HEK293 (cell line): ENCODE results near the gene IFITM1.

Source experiments
- ATF2 ChIP-seq: fragments of 450-650 bp; formaldehyde crosslinking; IDR thresholded peaks from 2 replicates; pipeline ENCODE4 v1.5.1; 2016; ENCODE audit warnings: missing biosample characterization, missing genetic modification characterization, low read depth
- CTCF ChIP-seq: fragments of 450-650 bp; formaldehyde crosslinking; IDR thresholded peaks from 2 replicates; pipeline ENCODE4 v1.5.1; 2016; ENCODE audit warnings: missing biosample characterization, missing genetic modification characterization
- REST ChIP-seq: fragments of 450-650 bp; formaldehyde crosslinking; IDR thresholded peaks from 2 replicates; pipeline ENCODE4 v1.5.1; 2016; ENCODE audit warnings: missing biosample characterization, missing genetic modification characterization
- YY1 ChIP-seq: fragments of 450-650 bp; formaldehyde crosslinking; IDR thresholded peaks from 2 replicates; pipeline ENCODE4 v1.5.1; 2018; ENCODE audit warnings: missing biosample characterization, missing genetic modification characterization
- ZBTB1 ChIP-seq: fragments of 450-650 bp; formaldehyde crosslinking; IDR thresholded peaks from 2 replicates; pipeline ENCODE4 v1.5.1; 2016; ENCODE audit warnings: missing biosample characterization, missing genetic modification characterization
- ZBTB48 ChIP-seq: fragments of 450-650 bp; formaldehyde crosslinking; IDR thresholded peaks from 2 replicates; pipeline ENCODE4 v1.5.1; 2016; ENCODE audit warnings: missing biosample characterization, missing genetic modification characterization
- ZBTB7A ChIP-seq: fragments of 450-650 bp; formaldehyde crosslinking; IDR thresholded peaks from 2 replicates; pipeline ENCODE4 v1.5.1; 2016; ENCODE audit warnings: low read depth, missing biosample characterization, missing genetic modification characterization
- ZNF24 ChIP-seq: fragments of 450-650 bp; formaldehyde crosslinking; IDR thresholded peaks from 2 replicates; pipeline ENCODE4 v1.5.1; 2016; ENCODE audit warnings: missing biosample characterization, missing genetic modification characterization
- ZNF354C ChIP-seq: fragments of 450-650 bp; formaldehyde crosslinking; IDR thresholded peaks from 2 replicates; pipeline ENCODE4 v1.5.1; 2016; ENCODE audit warnings: missing biosample characterization, missing genetic modification characterization, low read depth, borderline replicate concordance
- ZNF830 ChIP-seq: fragments of 450-650 bp; IDR thresholded peaks from 2 replicates; pipeline ENCODE4 v1.5.0; 2018; ENCODE audit warnings: missing biosample characterization, missing genetic modification characterization, low read depth, mild to moderate bottlenecking, moderate library complexity

GRCh38 chr11:315516-315994, 1.7 kb downstream of the IFITM1 start:
- no peak for TF ChIP-seq ZBTB48 (tag by site-specific recombination)
- no peak for TF ChIP-seq CTCF (tag by site-specific recombination)
- TF ChIP-seq ZBTB7A (tag by site-specific recombination), result no peak
- TF ChIP-seq ZBTB1 (tag by site-specific recombination), result no peak
- TF ChIP-seq YY1 (tag by site-specific recombination), result no peak
- no peak for TF ChIP-seq ZNF24 (tag by site-specific recombination)
- no peak for TF ChIP-seq ZNF830 (tag by site-specific recombination)
- no peak for TF ChIP-seq ATF2 (tag by site-specific recombination)
- no peak for TF ChIP-seq ZNF354C
- TF ChIP-seq REST (tag by site-specific recombination), result no peak
